Measurements from ENCODE around the gene CXADR. TPM values are rescaled to one million over a fixed set of nuclear protein-coding genes. Genes with fewer than 3 reads are reported as not detected.

Gene CXADR
- total RNA-seq (ENCODE audit: low replicate concordance): 1.6 and 2.0 TPM in 2 replicates

DNA sequence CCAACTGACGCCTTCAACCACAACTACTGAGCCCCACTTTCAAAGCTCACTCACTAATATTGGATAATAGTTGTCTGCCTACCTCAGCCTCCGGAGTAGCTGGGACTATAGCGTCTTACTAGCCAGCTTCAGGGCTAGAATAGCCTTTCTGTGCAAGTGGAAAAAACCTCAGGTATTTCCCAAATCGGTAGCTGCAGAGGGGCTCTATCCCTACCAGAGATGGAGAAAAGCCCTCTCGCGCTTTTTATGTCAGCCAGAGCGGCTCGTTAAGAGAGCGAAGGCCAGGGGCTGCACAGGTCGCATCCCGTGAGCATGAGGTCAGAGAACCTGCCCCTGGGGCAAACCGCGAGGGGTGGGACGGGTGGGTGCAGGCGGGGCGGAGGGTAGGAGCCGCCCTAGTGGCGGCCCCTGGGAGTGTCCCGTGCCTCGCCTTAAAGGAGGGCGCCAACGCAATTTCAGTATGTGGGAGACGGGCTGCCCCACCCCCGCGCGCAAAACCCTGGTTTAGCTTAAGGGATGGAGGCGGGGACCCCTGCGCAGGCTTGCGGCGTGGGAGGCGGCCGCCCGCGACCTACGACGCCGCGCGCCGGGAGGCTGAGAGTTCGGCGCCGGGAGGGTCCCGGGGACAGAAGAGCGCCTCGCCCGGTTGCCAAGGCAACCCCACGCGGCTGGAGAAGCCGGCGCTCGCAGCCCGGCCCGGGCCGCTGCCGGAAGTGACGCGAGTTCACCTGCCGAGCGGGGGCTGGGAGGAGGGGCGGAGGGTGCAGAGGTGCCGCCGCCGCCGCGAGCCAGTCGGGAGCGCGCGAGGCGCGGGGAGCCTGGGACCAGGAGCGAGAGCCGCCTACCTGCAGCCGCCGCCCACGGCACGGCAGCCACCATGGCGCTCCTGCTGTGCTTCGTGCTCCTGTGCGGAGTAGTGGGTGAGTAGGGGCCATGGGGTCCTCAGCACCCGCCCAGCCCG is at the start of gene CXADR:
Gene CXADR (plus strand): TSS at position 791 of the 961 bp plus-strand sequence. CDS start 87 bp downstream, at position 878.
- H3K4me3 ChIP-seq (ENCODE audit: low read depth, low read length): peak within 1 kb of the TSS; percentile 67
- TF ChIP-seq, protein P1, sequence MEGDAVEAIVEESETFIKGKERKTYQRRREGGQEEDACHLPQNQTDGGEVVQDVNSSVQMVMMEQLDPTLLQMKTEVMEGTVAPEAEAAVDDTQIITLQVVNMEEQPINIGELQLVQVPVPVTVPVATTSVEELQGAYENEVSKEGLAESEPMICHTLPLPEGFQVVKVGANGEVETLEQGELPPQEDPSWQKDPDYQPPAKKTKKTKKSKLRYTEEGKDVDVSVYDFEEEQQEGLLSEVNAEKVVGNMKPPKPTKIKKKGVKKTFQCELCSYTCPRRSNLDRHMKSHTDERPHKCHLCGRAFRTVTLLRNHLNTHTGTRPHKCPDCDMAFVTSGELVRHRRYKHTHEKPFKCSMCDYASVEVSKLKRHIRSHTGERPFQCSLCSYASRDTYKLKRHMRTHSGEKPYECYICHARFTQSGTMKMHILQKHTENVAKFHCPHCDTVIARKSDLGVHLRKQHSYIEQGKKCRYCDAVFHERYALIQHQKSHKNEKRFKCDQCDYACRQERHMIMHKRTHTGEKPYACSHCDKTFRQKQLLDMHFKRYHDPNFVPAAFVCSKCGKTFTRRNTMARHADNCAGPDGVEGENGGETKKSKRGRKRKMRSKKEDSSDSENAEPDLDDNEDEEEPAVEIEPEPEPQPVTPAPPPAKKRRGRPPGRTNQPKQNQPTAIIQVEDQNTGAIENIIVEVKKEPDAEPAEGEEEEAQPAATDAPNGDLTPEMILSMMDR (IDR thresholded peaks at IDR 0.05; ENCODE audit: insufficient read depth, low read length): peak; percentile 43
- no peak for DNase-seq (ENCODE audit: low read depth)

DNA sequence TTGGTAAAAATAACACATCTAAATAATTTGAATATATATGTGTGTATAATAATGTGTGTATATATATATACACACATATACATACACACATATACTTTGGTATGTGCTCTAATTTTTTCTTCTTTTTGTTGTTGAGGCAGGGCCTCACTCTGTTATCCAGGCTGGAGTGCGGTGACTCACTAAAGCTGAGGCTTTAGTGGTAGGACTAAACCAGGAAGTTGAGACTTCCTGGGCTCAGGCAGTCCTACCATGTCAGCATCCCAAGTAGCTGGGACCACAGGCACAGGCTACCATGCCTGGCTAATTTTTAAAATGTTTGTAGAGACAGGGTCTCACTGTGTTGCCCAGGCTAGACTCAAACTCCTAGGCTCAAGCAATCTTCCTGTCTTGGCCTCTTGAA is 46.7 kb upstream of the CXADR start:
- no peak overlapping the region for H3K4me3 ChIP-seq (ENCODE audit: low read depth, low read length)
- TF ChIP-seq, protein P1 (IDR thresholded peaks at IDR 0.05; ENCODE audit: insufficient read depth, low read length): no peak
- peak; percentile 39 for DNase-seq (ENCODE audit: low read depth)

GRCh38 chr21:17467392-17467791 is 45.5 kb upstream of the CXADR start:
- H3K4me3 ChIP-seq (ENCODE audit: low read depth, low read length): no peak overlapping the region
- no peak for DNase-seq (ENCODE audit: low read depth)
- TF ChIP-seq, protein P1 (IDR thresholded peaks at IDR 0.05; ENCODE audit: insufficient read depth, low read length): no peak

DNA sequence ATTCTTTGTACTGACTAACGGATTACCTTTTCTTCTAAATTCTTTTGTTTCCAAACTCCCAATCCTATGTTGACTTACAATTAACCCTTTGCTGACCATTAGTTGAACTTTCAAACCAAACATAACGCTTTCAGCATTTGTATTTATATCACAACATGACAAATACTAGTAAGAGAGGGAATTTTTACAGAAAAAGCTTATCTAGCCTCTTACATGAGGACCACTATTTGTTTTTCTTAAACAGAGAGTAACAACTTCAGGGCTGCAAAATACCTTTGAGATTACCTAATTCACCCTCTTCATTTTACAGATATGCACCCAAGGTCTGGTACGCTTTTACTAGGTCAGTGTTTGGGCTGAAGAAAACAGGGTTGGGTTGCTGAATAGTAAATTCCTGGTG is 45.0 kb upstream of the CXADR start:
- H3K4me3 ChIP-seq (ENCODE audit: low read depth, low read length): no peak overlapping the region
- TF ChIP-seq, protein P1 (IDR thresholded peaks at IDR 0.05; ENCODE audit: insufficient read depth, low read length): no peak
- DNase-seq (ENCODE audit: low read depth): no peak

DNA sequence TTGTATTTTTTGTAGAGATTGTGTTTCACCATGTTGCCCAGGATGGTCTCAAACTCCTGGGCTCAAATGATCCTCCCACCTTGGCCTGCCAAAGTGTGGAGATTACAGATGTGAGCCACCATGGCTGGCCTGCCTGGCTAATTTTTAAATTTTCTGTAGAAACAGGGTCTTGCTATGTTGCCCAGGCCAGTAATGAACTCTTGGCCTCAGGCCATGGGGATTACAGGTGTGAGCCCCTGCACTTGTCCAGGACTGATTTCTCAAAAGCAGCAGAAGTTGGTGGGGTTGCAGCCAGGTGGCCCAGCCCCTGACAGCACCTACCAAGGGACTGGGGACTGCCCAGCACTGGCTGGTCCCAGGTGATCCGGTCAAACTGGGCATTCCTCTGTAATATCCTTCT is 44.1 kb upstream of the CXADR start:
- DNase-seq (ENCODE audit: low read depth): no peak
- TF ChIP-seq, protein P1 (IDR thresholded peaks at IDR 0.05; ENCODE audit: insufficient read depth, low read length): no peak
- no peak overlapping the region for H3K4me3 ChIP-seq (ENCODE audit: low read depth, low read length)

- TF ChIP-seq, protein P1 (IDR thresholded peaks at IDR 0.05; ENCODE audit: insufficient read depth, low read length): no peak
- H3K4me3 ChIP-seq (ENCODE audit: low read depth, low read length): no peak overlapping the region
Observed at GRCh38 chr21:17469727-17470126, 43.1 kb upstream of the CXADR start.

More at GRCh38 chr21:17469727-17470126, 43.1 kb upstream of the CXADR start:
- no peak for DNase-seq (ENCODE audit: low read depth)

Measured in fibroblast of the aortic adventitia (primary cell).